Cerebellar cortex (tissue), 1 donor: ENCODE results near the gene SLC7A6OS.

ENCODE experiments used
- DNase-seq: peaks from one replicate; pipeline ENCODE4 v3.0.0-alpha.2; 2015; ENCODE audit warnings: low spot score

SLC7A6OS gene

GRCh38 chr16:68279726-68280558 is 30.8 kb downstream of the SLC7A6OS start:
- no peak for DNase-seq

DNA sequence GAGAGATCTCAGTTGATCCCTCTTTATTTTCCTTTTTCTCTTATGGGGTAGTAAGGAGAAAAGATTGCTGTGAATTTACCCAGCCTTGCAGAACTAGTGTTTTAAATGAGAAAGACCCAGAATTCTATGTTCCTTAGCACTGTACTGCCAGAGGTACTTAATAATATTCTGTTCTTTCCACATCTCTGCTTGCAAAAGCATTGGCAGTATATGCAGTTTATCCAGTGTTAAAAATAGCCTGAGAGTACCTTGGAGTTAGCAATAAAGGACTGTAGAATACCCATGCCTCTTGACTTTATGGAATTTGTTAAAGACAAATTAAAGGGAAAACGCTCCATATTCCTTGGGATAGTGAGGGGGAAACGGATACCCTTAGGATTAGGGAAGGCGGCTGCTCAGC is 34.5 kb downstream of the SLC7A6OS start:
- DNase-seq: no peak

- no peak for DNase-seq
Measured at GRCh38 chr16:68275611-68276191, 35.0 kb downstream of the SLC7A6OS start.

DNA sequence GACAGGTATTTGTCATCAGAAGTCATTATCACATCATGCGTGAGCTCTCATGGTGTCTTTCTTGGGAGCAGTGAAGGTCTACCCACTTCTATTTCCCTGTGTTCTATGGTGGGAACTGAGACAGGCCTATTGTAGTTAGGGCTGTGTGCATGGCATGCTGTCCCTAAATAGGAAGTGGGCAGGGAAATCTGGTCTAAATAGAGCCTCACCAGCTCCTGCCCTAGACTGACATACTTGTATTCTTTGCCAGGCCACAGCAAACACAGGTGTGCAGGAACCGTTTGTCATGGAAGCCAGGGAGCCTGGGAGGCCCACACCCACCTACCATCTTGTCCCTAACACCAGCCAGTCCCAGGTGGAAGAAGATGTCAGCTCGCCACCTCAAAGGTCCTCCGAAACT is 36.3 kb downstream of the SLC7A6OS start:
- DNase-seq: no peak

GRCh38 chr16:68273896-68274295 is 36.9 kb downstream of the SLC7A6OS start:
- no peak for DNase-seq

DNA sequence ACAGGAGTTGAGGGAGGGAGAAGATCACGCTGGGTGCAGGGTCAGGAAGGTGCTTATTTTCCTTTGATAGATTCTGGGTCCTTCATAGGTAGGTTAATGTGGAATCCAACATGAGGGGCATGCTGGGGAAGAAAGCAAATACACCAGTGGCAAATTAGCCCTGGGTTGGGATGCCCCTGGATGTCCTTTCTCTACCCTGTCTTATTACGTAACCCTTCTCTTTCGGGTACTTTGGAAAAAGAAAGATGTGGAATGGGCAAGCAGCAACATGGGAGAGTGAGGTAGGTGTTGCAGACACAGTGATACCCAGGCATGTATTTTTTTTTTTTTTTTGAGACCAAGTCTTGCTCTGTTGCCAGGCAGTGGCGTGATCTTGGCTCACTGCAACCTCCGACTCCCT is 37.3 kb downstream of the SLC7A6OS start:
- DNase-seq: no peak

DNA sequence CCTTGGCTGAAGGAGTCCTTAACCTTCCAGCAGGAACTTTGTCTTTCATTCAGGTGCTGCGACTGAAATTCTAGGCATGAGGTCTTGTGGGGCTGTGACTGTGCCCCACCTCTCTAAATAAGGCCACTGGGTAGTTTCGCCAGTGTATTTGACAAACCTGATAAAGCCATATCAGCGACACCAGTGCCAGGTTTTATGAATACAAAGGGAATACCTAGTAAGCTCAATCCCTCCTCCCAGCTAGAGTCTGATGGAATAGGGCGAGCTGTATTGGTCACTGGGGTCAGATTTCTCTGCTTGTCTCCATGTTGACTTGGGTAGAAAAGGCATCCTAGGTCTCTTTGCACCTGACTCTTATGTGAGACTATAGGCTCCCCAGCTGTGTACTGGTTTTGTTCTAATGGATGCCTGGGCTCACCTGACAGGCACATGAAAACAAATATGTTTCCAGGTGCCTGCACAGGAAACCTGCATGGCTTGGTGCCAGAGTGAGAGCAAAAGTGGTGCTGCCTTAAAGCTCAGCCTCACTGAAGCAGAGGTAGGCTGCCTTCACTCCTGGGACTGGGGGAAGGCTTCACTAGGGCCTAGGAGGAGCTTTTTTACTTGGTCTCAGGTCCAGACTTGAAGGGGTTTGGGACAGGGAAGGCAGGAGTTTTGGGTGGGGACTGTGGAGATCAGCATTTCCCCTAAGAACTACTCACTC is 38.1 kb downstream of the SLC7A6OS start:
- no peak for DNase-seq

- no peak for DNase-seq
Measured at GRCh38 chr16:68270353-68270752, 40.4 kb downstream of the SLC7A6OS start.

DNA sequence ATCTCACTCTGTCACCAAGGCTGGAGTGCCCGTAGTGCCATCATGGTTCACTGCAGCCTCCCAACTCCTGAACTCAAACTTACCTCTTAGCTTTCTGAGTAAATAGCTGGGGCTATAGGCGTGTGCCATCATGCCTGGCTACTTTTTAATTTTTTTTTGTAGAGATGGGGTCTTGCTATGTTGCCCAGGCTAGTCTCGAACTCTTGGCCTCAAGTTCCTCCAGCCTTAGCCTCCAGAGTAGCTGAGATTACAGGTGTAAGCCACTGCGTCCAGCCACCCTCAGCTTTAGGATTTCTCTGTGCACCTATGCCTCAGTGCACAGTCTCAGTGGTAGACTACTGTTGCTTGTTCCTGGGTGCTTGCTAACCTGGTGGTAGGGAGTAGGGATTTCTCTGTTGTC is 41.0 kb downstream of the SLC7A6OS start:
- no peak for DNase-seq

DNA sequence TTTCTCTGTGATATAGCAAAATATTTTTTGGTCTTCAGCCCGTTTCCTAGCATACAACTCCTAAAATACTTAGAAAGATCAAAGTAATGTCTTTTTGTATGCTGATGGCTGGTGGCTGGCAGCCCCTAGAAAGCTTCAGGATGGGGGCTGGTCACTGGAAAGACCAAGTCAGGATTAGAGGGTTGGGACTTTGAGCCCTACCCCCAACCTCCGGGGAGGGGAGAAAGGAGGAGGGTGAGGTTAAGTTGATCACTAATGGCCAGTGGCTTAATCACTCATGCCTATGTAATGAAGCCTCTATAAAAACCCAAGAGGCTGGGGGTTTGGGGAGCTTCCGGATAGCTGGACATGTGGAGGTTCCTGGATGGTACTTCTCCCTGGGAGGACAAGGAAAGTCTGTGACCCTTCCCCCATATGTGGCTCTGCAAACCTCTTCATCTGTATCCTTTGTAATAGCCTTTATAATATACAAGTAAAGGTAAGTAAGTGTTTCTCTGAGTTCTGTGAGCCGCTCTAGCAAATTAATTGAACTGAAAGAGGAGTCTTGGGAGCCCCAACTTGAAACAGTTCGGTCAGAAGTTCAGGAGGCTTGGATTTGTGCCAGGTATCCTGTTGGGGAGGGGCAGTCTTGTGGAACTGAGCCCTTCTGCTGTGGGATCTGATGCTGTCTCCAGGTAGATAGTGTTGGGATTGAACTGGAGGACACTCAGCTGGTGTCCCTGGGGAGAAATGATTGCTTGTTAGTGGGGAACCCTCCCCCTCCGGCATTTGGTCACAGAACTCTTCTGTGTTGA is 42.9 kb downstream of the SLC7A6OS start:
- no peak for DNase-seq

- peak; percentile 67 for DNase-seq
Measured at GRCh38 chr16:68265078-68265920, 45.4 kb downstream of the SLC7A6OS start.

- DNase-seq: peak; percentile 49
Measured at GRCh38 chr16:68264128-68265077, 46.3 kb downstream of the SLC7A6OS start, which contains the start of gene SLC7A6. TSS of gene SLC7A6 (plus strand) at chr16:68264526. CDS start at chr16:68274727, 10,201 bp downstream.

- no peak for DNase-seq
Measured at GRCh38 chr16:68263559-68264127, 47.1 kb downstream of the SLC7A6OS start.

DNA sequence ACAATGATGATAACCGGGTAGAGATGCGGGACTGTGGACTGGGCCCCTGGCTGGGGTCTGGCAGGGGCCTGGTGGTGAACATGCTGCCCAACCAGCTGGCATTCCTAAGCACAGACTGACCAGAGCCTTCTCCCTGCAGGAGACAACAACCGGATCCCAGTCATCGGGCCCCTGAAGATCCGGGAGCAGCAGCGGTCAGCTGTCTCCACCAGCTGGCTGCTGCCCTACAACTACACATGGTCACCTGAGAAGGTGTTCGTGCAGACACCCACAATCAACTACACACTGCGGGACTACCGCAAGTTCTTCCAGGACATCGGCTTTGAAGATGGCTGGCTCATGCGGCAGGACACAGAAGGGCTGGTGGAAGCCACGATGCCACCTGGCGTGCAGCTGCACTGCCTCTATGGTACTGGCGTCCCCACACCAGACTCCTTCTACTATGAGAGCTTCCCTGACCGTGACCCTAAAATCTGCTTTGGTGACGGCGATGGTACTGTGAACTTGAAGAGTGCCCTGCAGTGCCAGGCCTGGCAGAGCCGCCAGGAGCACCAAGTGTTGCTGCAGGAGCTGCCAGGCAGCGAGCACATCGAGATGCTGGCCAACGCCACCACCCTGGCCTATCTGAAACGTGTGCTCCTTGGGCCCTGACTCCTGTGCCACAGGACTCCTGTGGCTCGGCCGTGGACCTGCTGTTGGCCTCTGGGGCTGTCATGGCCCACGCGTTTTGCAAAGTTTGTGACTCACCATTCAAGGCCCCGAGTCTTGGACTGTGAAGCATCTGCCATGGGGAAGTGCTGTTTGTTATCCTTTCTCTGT is 51.5 kb downstream of the SLC7A6OS start:
- peak; percentile 69 for DNase-seq

DNA sequence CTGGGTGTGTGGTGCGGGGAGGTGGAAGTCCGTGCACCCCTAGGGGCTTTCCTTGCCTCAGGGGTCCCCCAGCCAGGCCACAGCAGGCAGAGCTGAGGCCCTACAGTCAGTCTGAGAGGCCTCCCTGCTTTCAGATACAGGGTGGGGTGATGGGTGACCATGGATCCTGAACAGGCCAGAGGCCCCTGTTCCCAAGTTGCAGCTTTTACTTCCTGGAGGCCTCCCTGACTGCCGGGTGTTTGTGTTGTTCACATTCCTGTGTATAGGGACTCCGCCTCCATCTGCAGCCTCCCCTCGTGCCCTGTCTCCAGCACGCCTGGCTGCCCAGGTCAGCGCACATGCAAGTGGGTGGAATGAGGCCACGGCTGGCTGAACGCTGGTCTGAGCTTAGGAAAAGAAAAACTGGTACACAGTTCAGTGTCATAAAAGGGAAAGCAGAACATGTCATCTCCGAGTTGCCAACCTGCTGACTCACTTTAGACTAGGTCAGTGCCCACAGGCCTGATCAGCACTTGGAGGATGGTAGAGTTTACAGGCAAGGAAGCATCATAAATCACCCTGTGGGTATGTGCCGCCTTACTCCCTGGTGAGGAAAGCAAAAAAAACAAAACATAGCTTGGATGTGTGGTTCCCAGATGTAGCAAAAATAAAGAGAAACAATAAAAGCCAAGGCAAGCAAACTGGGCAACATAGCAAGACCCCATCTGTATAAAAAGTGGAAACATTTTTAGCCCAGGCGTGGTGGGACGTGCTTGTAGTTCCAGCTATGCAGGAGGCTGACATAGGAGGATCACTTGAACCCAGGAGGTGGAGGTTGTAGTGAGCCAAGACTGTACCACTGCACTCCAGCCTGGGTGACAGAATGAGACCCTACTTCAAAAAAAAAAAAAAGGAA is 52.6 kb downstream of the SLC7A6OS start:
- DNase-seq: no peak

GRCh38 chr16:68257251-68257905 is 53.4 kb downstream of the SLC7A6OS start:
- no peak for DNase-seq

DNA sequence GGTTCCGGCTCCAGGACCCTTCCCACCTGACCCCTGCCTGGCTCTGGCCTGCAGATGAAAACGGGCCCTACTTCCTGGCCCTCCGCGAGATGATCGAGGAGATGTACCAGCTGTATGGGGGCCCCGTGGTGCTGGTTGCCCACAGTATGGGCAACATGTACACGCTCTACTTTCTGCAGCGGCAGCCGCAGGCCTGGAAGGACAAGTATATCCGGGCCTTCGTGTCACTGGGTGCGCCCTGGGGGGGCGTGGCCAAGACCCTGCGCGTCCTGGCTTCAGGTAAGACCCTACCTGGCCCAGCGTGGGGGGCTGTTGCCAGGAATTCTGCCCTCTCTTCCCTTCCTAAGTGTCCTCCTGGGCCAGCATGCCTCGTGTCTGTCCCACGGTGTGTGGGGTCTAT is 55.0 kb downstream of the SLC7A6OS start:
- no peak for DNase-seq
